Measurements from ENCODE around the gene BCAS3. TPM values are rescaled to one million over a fixed set of nuclear protein-coding genes. Genes with fewer than 3 reads are reported as not detected.

The BCAS3 gene
- polyA plus RNA-seq, 1 donor from 2014 or later, result 23.2 TPM

DNA sequence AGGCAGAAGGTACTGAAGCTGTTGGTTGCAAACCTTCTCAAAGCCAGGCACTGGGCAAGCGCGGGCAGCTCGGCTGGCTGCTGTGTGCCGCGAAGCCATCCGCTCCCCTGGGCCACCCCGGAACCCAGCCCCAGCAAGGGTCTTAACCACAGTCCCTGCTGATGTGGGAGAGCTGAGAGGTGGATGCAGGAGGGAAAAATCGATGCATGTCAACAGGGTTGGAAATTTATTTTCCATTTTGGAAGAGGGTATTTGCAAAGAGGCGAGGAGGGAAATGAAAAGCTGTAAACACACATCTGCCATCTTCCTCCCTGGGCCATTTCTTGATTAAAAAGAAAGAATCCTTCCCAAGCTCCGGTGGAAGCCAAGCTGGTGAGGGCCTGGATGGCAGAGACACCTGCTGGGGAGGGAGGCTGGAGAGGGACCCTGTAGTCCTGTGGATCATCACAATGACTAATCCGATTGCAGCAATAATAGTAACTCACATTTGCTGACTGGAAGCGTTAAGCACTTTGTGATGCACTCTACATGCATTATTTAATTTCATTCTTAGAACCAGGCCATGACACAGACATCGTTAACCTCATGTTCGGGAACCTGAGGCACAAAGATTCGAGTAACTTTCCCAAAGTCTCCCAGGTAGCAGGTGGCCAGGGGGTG, 708.1 kb downstream of the BCAS3 start:
- peak overlapping the region in 1 of 3 donors; percentile 29 for H3K27ac Mint-ChIP-seq
- H3K9me3 Mint-ChIP-seq, result no peaks in the 10 kb centered on the region
- no peak overlapping the region for H3K4me3 Mint-ChIP-seq
- H3K27me3 Mint-ChIP-seq, result peaks cover 7% of the 10 kb centered on the region
- H3K4me1 Mint-ChIP-seq, result peaks cover 3 to 7% (median 4%) of the 10 kb centered on the region in 3 donors
- peaks cover 9% of the 10 kb centered on the region for H3K36me3 Mint-ChIP-seq

DNA sequence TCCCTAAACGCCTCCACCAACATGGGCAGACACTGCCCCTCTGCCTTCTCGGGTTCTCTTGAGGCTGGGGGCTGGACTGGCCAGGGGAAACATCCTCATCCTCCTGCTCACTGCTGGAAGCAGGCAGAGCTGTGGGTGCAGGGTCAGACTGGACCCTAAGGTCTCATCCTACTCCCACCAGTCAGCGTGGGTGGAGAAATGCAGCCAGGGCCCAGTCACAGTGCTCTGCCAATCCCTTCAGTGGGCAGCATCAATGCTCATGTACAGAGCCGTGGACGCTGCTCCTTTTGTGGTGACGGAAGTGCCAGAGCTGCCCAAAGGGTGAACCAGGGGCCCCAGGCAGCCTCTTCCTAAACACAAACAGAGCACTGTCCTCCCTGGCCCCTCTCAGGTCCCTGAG, 708.6 kb downstream of the BCAS3 start:
- Mint-ChIP-seq H3K27ac (no peak overlapping the region), H3K9me3 (no peaks in the 10 kb centered on the region), H3K27me3 (peaks cover 8% of the 10 kb centered on the region)

DNA sequence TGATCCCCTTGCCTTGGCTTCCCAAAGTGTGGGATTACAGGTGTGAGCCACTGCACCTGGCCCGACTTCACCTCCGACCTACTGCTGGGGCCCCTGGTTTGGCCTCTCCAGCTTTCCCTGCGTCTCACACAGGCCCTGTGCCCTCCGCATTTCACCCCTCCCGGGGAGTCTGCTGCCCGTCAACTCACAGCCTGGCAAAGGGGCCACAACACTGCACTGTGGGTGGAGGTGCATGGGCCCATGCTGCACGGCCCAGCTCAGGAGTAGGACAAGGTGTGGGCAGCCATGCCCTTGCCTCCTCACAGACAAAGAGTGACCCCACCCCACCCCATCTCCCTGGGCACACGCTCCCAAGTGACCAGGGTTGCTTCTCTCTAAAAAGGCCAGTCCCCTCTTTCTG, 709.4 kb downstream of the BCAS3 start:
- peaks cover 3 to 7% (median 4%) of the 10 kb centered on the region in 3 donors for H3K4me1 Mint-ChIP-seq
- H3K27ac Mint-ChIP-seq, result no peak overlapping the region
- H3K36me3 Mint-ChIP-seq, result peaks cover 1% of the 10 kb centered on the region
- peaks cover 9% of the 10 kb centered on the region for H3K27me3 Mint-ChIP-seq
- peak overlapping the region in 1 of 4 donors; percentile 45 for H3K4me3 Mint-ChIP-seq
- H3K9me3 Mint-ChIP-seq, result no peaks in the 10 kb centered on the region

More for the DNA sequence above, 708.6 kb downstream of the BCAS3 start:
- H3K36me3 Mint-ChIP-seq, result peaks cover 6% of the 10 kb centered on the region
- no peak overlapping the region for H3K4me3 Mint-ChIP-seq
- peaks cover 3 to 7% (median 4%) of the 10 kb centered on the region in 3 donors for H3K4me1 Mint-ChIP-seq

DNA sequence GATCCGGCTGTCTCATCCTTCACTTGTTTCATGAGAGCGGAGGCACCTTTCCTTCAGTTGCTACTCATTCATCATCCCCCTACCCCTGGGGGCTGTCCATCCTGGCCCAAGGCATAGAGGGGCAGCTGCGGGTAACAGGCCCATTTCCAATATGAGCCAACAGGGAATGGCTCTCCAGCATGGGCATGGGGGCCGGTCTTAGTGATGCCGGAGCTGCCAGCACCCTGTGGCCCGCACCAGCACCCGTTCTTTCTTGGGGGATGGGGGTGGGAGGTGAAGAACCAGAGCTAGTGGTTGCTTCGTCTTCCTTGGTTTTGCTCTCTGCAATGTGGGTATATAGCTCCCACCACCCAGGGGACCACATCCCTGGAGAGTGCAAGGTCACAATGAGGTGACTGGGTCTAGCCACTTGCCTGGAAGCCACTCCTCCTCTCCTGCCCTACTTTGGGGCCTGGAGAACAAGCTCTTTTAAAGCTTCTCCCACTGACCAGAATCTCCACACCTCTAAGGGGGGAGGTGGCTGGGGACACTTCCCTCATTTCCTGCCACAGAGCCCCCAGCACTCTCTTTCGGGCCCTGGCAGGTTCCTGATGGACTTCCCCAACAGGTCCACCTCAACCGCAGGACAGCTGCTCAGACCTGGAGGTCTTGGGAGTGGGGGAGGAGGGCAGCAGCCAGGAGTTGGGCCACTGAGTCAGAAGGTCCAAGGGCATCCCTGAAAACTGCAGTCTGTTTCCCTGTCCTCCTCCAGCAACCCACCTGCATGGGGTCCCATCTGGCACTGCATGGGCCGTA, 710.1 kb downstream of the BCAS3 start:
- Mint-ChIP-seq H3K27me3 (peaks cover 12% of the 10 kb centered on the region), H3K27ac (no peak overlapping the region), H3K9me3 (no peaks in the 10 kb centered on the region), H3K4me1 (peaks cover 3 to 7% (median 4%) of the 10 kb centered on the region in 3 donors), H3K36me3 (peaks cover 5% of the 10 kb centered on the region), H3K4me3 (no peak overlapping the region)

DNA sequence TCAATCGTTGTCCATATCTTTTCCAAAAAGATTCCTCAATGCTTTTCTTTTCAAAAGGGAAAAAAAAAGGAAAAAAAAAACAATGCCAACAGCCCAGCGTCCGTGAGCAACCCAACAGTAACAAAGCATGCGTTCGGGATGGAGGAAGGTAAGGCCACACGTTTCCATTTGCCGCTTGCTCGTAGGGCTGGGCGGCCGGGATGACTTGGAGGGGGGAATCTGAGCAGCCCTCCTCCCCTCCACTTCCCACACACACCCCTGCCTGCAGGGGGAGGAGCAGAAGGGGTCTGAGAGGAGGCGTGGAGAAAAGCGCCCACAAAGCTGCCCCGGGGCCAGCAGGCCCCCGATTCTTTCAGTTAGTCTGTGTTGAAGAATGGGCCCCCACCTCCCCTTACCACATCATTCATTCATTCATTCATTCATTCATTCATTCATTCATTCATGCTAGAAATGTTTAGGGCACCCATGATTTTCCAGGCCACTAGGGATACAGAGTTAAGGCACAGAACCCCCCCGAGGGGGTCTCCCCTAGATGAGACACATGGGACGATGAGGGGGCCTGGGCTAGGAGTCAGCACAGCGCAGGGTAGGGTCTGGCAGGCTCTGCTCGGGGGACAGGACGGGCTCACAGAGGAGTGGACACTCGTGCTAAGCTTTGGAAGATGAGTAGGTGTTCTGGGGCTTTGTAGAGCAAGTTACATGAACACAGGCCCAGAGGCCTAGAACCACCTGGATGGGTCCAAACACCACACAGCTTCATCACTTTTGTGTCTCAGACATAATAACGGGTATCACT, 711.1 kb downstream of the BCAS3 start:
- Mint-ChIP-seq H3K9me3 (no peaks in the 10 kb centered on the region), H3K4me3 (no peak overlapping the region), H3K4me1 (peaks cover 3 to 7% (median 4%) of the 10 kb centered on the region in 3 donors), H3K27ac (peak overlapping the region in 2 of 3 donors; percentile 39 to 76), H3K27me3 (peaks cover 12% of the 10 kb centered on the region), H3K36me3 (peaks cover 5% of the 10 kb centered on the region)

DNA sequence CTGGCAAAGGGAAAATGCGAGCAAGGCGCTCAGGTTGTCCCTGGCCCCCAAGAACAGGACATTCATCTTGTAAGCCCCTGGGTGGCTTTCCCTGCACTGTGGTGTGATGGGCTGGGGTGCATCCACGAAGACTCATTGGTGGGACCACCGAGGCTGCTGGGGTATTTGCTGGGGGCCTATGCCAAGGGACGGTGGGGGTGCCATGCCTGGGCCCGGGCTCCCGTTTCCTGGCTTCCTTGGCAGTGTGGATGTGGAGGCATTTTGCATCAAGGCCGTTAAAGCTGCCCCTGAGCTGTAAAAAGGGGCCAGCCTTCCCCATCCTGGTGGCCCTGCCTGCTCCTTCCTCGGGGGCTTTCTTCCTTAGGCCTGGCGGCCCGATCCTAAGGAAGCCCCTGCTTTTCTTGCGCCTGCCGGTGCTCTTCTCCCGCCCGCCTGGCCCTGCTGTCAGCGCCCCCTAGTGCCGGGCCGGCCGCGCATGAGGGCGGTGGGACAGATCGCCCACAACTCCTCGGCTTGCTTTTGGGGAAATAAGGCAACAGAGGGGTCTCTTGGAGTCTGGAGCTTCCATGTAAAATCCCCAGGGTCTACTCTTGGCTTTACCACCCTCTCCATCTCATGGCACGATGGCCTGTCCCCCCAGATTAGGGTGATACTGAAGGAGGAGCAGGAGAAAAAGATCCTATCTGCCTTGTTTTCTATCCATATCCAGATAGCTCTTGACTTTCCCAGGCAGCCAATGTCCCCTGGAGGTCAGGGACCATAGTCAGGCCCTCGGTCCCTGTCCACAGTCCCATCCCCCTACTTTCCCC, 712.2 kb downstream of the BCAS3 start:
- Mint-ChIP-seq H3K9me3 (no peaks in the 10 kb centered on the region), H3K27me3 (peaks cover 15% of the 10 kb centered on the region), H3K4me3 (no peak overlapping the region), H3K27ac (peak overlapping the region in 1 of 3 donors; percentile 18), H3K4me1 (peaks cover 3 to 7% (median 4%) of the 10 kb centered on the region in 3 donors), H3K36me3 (peaks cover 5% of the 10 kb centered on the region)

DNA sequence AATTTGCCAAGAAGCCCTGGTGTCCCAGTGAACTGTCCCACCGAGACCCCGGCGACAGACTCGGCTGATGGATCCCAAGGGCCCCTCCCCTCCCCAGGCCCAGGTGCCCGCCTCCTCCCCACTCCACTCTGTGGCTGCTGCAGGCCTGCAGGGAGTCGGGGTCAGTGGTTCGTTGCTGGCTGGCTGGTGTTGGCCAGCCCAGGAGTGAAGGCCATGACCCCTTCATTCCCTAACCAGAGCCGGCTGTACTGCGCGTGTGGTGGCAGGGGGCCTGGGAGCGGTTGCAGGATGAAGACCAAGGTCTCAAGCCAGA, 712.8 kb downstream of the BCAS3 start:
- Mint-ChIP-seq H3K9me3 (no peaks in the 10 kb centered on the region), H3K27ac (peak overlapping the region in 1 of 3 donors; percentile 18), H3K27me3 (peaks cover 15% of the 10 kb centered on the region), H3K4me1 (peaks cover 3 to 7% (median 4%) of the 10 kb centered on the region in 3 donors), H3K36me3 (peaks cover 4% of the 10 kb centered on the region), H3K4me3 (no peak overlapping the region)

DNA sequence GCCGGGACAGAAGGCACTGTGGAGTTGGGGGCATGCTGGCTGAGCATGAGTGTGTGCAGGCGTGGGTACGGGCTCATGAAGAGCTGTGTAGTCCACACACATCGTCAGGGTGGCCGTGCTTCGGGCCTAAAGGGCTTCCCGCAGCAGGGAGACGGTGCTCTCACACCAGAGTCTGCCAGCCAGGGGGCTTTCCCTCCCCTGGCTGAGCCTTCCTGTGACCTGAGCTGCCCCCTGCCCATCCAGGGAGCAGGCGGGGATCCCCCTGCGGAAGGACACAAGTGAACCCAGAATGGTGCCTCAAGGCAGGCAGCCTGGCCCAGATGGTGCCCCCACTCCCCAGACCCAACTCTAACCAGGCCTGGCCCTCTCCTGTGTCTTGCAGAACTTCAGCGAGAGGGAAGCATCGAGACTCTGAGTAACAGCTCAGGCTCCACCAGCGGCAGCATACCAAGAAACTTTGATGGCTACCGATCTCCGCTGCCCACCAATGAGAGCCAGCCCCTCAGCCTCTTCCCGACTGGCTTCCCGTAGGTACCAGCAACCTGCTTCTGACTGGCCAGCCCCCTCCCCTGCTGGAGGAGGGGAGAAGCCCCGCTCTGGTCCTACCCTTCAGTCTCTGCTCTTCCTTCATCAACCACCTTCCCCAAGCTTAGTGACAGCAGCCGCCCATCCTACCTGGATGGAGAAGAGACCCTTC, 714.1 kb downstream of the BCAS3 start:
- H3K36me3 Mint-ChIP-seq, result peaks cover 4% of the 10 kb centered on the region
- H3K27me3 Mint-ChIP-seq, result peaks cover 19% of the 10 kb centered on the region
- peaks cover 3 to 7% (median 4%) of the 10 kb centered on the region in 3 donors for H3K4me1 Mint-ChIP-seq
- H3K9me3 Mint-ChIP-seq, result no peaks in the 10 kb centered on the region
- no peak overlapping the region for H3K4me3 Mint-ChIP-seq
- H3K27ac Mint-ChIP-seq, result peak overlapping the region in 1 of 3 donors; percentile 52

DNA sequence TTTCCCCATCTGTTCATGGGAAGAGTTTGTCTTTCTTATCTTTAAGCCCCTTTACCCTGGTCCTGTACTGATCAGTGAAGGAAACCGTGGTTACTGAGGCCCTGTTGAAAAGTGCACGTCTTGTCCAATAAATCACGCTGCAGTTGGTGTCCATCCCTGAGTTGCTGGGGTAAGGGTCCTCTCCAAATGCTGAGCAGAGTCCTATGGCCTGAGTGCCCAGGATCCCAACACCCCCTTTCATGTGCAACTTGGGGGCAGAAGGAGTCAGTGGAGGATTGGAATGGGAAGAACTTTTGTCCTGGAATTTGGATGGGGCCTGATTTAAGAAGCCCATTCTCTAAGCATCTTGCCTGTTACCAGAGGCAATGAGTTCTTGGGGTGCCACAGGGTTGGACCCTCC, 715.0 kb downstream of the BCAS3 start:
- H3K9me3 Mint-ChIP-seq, result no peaks in the 10 kb centered on the region
- H3K4me3 Mint-ChIP-seq, result peak overlapping the region in 1 of 4 donors; percentile 12
- peaks cover 21% of the 10 kb centered on the region for H3K27me3 Mint-ChIP-seq
- H3K27ac Mint-ChIP-seq, result no peak overlapping the region
- H3K4me1 Mint-ChIP-seq, result peaks cover 3 to 7% (median 4%) of the 10 kb centered on the region in 3 donors
- H3K36me3 Mint-ChIP-seq, result peaks cover 4% of the 10 kb centered on the region

DNA sequence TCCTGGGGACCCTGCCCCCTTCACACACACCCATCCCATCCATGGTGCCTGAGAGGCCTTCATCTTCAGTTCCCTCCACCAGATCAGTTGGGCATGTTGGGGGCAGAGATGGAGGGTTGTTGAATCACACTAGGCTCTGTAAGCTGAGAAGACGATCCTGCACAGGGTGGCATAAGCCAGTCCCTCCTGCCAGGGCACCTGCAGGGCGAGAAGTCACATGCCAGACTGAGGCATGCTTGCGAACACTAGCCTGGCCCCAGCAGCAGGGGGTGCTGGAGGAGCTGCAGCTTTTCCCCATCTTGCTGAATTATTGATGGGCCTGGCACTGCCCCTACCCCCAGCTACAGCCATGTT, 715.9 kb downstream of the BCAS3 start:
- H3K36me3 Mint-ChIP-seq, result peaks cover 4% of the 10 kb centered on the region
- H3K9me3 Mint-ChIP-seq, result peaks cover 0 to under 1% (median 0%) of the 10 kb centered on the region in 3 donors
- H3K4me1 Mint-ChIP-seq, result peaks cover 4 to 9% (median 7%) of the 10 kb centered on the region in 3 donors
- H3K27me3 Mint-ChIP-seq, result peaks cover 27% of the 10 kb centered on the region
- peak overlapping the region in 1 of 3 donors; percentile 32 for H3K27ac Mint-ChIP-seq
- no peak overlapping the region for H3K4me3 Mint-ChIP-seq

DNA sequence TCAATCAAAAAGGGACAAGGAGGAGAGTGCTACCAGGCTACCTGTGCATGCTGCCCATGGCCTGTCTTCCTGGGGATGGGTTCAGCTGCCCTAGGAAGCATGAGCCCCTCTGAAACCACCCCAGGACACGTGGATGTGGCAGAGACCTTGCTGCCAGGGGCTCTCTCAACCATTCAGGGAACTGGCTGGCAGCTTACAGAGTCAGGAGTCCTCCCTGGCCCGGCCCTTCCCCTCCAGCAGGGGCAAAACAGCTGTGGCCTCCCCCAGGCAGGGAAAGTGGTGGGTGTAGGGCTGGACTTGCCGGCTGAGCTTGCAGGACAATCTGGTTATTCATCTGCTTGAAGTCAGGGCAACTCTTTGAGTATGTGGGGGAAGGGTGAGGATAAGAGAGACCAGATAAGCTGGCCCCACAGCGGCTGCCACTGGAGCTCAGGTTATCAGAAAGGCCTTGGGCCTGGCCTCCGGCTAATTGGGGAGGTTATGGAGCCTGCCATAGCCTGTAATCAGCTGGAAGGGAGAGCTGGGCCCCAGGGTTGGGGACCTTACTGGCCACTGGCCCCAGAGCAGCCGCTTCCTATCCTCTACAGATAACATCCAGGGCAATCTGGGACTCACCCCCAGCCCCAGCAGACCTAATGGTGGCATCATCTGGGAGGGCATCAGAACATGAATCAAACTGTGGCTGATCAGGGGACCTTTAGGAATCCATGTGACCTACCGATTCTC, 716.4 kb downstream of the BCAS3 start:
- peaks cover 0 to 3% (median 0%) of the 10 kb centered on the region in 3 donors for H3K9me3 Mint-ChIP-seq
- H3K4me1 Mint-ChIP-seq, result peaks cover 3 to 11% (median 5%) of the 10 kb centered on the region in 3 donors
- peak overlapping the region in 1 of 4 donors; percentile 52 for H3K4me3 Mint-ChIP-seq
- peaks cover 4% of the 10 kb centered on the region for H3K36me3 Mint-ChIP-seq
- H3K27ac Mint-ChIP-seq, result peak overlapping the region in 1 of 3 donors; percentile 90
- peaks cover 28% of the 10 kb centered on the region for H3K27me3 Mint-ChIP-seq

DNA sequence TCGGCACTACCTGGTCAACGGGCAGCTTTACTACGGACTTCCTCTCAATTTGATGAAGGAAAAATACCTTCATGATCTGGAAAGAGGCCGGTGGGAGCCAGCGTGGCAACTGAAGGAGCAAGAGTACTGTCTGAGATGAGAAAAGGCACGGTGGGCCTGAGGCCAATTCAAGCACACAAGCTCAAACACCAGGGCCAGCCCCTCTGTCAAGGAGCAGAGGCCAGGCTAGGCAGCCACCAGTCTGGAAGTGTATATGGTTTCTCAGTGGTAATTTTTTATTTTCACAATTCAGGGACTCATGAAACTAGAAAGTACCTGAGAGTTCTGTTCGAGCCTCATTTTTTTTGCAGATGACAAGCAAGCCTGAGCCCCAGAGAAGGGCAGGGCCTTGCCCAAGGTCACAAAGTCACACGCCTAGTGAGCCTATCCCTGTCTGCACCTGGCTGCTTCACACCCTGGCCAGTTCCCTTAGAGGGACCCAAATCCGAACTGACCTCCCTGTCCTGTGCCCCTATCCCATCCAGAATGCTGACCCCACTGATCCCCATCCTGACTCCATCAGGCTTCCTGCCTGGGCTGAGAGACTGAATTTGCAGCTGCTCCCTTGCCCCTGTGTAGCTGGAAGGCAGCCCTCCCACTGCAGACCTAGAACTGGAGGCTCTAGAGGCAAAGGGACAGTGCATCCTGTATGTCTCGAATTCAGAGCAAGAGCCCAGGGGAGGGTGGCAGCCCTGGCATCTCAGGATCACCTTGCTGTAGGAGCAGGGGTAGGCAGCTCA, 717.2 kb downstream of the BCAS3 start:
- peak overlapping the region in 2 of 3 donors; percentile 46 to 90 for H3K27ac Mint-ChIP-seq
- H3K4me3 Mint-ChIP-seq, result peak overlapping the region in 2 of 4 donors; percentile 27 to 52

More for the DNA sequence above, 717.2 kb downstream of the BCAS3 start:
- Mint-ChIP-seq H3K4me1 (peaks cover 0 to 8% (median 2%) of the 10 kb centered on the region in 3 donors), H3K36me3 (peaks cover 4% of the 10 kb centered on the region), H3K27me3 (peaks cover 27% of the 10 kb centered on the region), H3K9me3 (peaks cover 0 to 3% (median 0%) of the 10 kb centered on the region in 3 donors)
